ENCODE results near the gene AFDN. TPM values are rescaled to one million over a fixed set of nuclear protein-coding genes. Genes with fewer than 3 reads are reported as not detected.
"Not testable (repeated sequence)": the region's sequence is repeated elsewhere in the genome, so short reads cannot be mapped to it uniquely, and the experiment has no call there.

The AFDN gene
- total RNA-seq, 1 experiment from 2014 or later = 107 TPM

DNA sequence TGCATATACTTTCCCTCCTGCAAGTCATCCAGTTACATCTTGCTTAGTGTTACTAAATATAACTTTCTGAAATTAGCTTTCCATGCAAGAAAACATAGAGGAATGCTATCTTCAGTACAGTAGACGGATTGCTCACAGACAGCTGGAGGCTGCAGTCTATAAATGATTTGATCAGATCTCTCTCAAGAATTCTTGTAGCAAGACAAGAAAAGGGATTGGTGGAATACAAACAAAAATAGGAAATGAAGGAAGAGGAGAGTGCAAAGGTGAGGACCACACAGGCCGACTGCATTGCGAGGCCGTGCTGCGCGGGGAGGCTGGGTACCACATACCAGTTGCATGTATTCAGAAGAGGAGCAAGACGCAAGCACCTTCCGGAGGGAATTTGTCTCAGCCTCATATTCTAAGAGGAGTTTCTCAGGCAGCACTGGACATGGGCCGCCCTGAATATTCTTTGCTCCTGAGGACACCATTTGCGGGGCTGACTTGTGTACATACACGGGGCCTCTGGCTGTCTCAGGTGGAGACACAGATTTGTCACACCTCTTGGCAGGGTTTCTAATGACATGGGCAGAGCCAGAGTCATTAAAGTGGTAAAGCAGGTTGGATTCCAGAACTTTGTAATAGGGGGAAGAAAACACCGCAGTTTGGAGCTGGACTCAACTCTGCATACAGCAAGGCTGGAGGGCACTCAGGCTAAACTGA lies 148.1 kb downstream of the AFDN start:
- H3K27me3 ChIP-seq (replicated peaks; ENCODE audit: insufficient read depth, low read depth, low read length, poor library complexity) = no peaks in the 10 kb centered on the region
- BruUV-seq (replicated peaks) = no TSS peak
- H3K4me3 ChIP-seq (ENCODE audit: low read depth, low read length, poor library complexity, severe bottlenecking) = no peak overlapping the region
- H3K9me3 ChIP-seq (ENCODE audit: low read depth, low read length, poor library complexity, severe bottlenecking) = no peaks in the 10 kb centered on the region
- no peaks in the 10 kb centered on the region for H3K4me1 ChIP-seq (ENCODE audit: insufficient read depth, low read length, poor library complexity, severe bottlenecking)
- peaks cover 7% of the 10 kb centered on the region for H3K36me3 ChIP-seq (ENCODE audit: insufficient read depth, low read length, poor library complexity, severe bottlenecking)
- CTCF ChIA-PET = no interaction called here
- intact Hi-C loops (cut with micrococcal nuclease; ENCODE audit: unreplicated experiment) = no loop called here
- TF ChIP-seq EZH2 (IDR thresholded peaks at IDR 0.05; ENCODE audit: borderline replicate concordance, low read depth, low read length, poor library complexity, severe bottlenecking) = no peak
- TF ChIP-seq, protein P1, sequence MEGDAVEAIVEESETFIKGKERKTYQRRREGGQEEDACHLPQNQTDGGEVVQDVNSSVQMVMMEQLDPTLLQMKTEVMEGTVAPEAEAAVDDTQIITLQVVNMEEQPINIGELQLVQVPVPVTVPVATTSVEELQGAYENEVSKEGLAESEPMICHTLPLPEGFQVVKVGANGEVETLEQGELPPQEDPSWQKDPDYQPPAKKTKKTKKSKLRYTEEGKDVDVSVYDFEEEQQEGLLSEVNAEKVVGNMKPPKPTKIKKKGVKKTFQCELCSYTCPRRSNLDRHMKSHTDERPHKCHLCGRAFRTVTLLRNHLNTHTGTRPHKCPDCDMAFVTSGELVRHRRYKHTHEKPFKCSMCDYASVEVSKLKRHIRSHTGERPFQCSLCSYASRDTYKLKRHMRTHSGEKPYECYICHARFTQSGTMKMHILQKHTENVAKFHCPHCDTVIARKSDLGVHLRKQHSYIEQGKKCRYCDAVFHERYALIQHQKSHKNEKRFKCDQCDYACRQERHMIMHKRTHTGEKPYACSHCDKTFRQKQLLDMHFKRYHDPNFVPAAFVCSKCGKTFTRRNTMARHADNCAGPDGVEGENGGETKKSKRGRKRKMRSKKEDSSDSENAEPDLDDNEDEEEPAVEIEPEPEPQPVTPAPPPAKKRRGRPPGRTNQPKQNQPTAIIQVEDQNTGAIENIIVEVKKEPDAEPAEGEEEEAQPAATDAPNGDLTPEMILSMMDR (conservative IDR thresholded peaks at IDR 0.05; ENCODE audit: low read depth, low read length) = no peak
- no peak overlapping the region for H3K27ac ChIP-seq (ENCODE audit: low read depth, low read length, poor library complexity, severe bottlenecking)
- DNase-seq (ENCODE audit: low spot score) = no peak
- POLR2A ChIA-PET (ENCODE audit: low non-redundant PET) = no interaction called here

DNA sequence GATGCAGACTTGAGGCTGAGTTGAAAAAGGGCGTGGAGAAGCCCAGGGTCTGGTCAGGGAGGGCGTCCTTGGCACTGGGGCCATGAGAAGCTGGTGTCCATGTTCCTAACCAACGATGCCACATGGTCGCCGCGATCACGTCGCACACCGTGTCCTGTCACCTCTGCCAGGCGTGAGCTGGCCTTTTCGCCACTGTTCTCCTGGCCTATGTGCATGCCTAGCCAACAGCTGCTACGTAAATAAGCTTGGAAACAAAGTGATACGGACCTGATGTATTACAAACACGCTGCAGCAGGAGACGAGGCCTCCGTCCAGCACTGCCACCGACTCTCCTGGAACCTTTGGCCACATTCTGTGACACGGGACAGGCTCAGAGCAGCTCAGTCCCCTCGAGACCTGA lies 148.7 kb downstream of the AFDN start:
- H3K27me3 ChIP-seq (replicated peaks; ENCODE audit: insufficient read depth, low read depth, low read length, poor library complexity) = no peaks in the 10 kb centered on the region
- no peak for DNase-seq (ENCODE audit: low spot score)
- intact Hi-C loops (cut with micrococcal nuclease; ENCODE audit: unreplicated experiment) = no loop called here
- ChIA-PET CTCF (no interaction called here), POLR2A (ENCODE audit: low non-redundant PET) (no interaction called here)
- no peaks in the 10 kb centered on the region for H3K4me1 ChIP-seq (ENCODE audit: insufficient read depth, low read length, poor library complexity, severe bottlenecking)
- no peak overlapping the region for H3K4me3 ChIP-seq (ENCODE audit: low read depth, low read length, poor library complexity, severe bottlenecking)
- BruUV-seq (replicated peaks) = no TSS peak
- H3K27ac ChIP-seq (ENCODE audit: low read depth, low read length, poor library complexity, severe bottlenecking) = no peak overlapping the region
- H3K36me3 ChIP-seq (ENCODE audit: insufficient read depth, low read length, poor library complexity, severe bottlenecking) = no peaks in the 10 kb centered on the region
- no peaks in the 10 kb centered on the region for H3K9me3 ChIP-seq (ENCODE audit: low read depth, low read length, poor library complexity, severe bottlenecking)
- TF ChIP-seq, protein P1 (conservative IDR thresholded peaks at IDR 0.05; ENCODE audit: low read depth, low read length) = no peak
- no peak for TF ChIP-seq EZH2 (IDR thresholded peaks at IDR 0.05; ENCODE audit: borderline replicate concordance, low read depth, low read length, poor library complexity, severe bottlenecking)

DNA sequence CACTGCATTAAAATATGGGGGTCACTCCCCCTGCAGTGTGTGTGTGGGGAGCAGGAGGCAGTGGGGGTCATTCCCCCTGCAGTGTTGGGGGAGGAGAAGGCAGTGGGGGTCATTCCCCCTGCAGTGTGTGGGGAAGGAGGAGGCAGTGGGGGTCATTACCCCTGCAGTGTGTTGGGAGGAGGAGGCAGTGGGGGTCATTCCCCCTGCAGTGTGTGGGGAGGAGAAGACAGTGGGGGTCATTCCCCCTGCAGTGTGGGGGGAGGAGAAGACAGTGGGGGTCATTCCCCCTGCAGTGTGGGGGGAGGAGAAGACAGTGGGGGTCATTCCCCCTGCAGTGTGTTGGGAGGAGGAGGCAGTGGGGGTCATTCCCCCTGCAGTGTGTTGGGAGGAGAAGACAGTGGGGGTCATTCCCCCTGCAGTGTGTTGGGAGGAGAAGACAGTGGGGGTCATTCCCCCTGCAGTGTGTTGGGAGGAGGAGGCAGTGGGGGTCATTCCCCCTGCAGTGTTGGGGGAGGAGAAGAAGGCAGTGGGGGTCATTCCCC lies 149.5 kb downstream of the AFDN start:
- H3K4me3 ChIP-seq (ENCODE audit: low read depth, low read length, poor library complexity, severe bottlenecking); BruUV-seq (replicated peaks); H3K27ac ChIP-seq (ENCODE audit: low read depth, low read length, poor library complexity, severe bottlenecking); POLR2A ChIA-PET (ENCODE audit: low non-redundant PET); H3K9me3 ChIP-seq (ENCODE audit: low read depth, low read length, poor library complexity, severe bottlenecking); CTCF ChIA-PET; DNase-seq (ENCODE audit: low spot score); H3K4me1 ChIP-seq (ENCODE audit: insufficient read depth, low read length, poor library complexity, severe bottlenecking); H3K27me3 ChIP-seq (replicated peaks; ENCODE audit: insufficient read depth, low read depth, low read length, poor library complexity); H3K36me3 ChIP-seq (ENCODE audit: insufficient read depth, low read length, poor library complexity, severe bottlenecking); intact Hi-C loops (cut with micrococcal nuclease; ENCODE audit: unreplicated experiment): not testable (repeated sequence)

DNA sequence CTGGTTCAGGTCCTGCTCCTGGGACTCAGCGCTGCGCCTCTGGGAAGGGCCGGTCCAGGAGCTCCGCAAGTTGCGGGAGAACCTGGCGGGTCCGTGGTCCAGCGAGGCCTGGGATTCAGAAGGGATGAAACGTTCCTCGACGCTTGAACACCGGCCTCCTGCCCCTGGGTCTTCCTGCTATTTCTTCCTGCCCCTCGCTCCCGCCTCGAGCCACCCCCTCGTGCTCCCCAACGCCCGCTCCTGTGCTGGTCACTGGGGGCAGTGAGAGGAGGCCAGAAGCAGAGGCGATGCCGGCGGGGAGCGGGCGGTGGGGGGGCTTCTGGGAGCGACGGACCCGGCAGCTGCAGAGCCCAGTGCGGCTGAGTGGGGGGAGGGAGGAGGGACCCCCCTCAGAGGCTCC lies 150.0 kb downstream of the AFDN start:
- DNase-seq (ENCODE audit: low spot score) = no peak
- Histone ChIP-seq H3K27me3 (replicated peaks; ENCODE audit: insufficient read depth, low read depth, low read length, poor library complexity) (no peaks in the 10 kb centered on the region), H3K27ac (ENCODE audit: low read depth, low read length, poor library complexity, severe bottlenecking) (no peak overlapping the region), H3K36me3 (ENCODE audit: insufficient read depth, low read length, poor library complexity, severe bottlenecking) (no peaks in the 10 kb centered on the region), H3K4me1 (ENCODE audit: insufficient read depth, low read length, poor library complexity, severe bottlenecking) (no peaks in the 10 kb centered on the region), H3K4me3 (ENCODE audit: low read depth, low read length, poor library complexity, severe bottlenecking) (no peak overlapping the region), H3K9me3 (ENCODE audit: low read depth, low read length, poor library complexity, severe bottlenecking) (no peaks in the 10 kb centered on the region)
- intact Hi-C loops (cut with micrococcal nuclease; ENCODE audit: unreplicated experiment) = no loop called here
- POLR2A ChIA-PET (ENCODE audit: low non-redundant PET) = no interaction called here
- TF ChIP-seq, protein P1 (conservative IDR thresholded peaks at IDR 0.05; ENCODE audit: low read depth, low read length) = no peak
- BruUV-seq (replicated peaks) = no TSS peak
- CTCF ChIA-PET = no interaction called here
